Astrocyte (in vitro differentiated cells and primary cell): ENCODE data around the gene C6. TPM values are rescaled to one million over a fixed set of nuclear protein-coding genes. Genes with fewer than 3 reads are reported as not detected.
A peak's percentile ranks its signal among the peaks of the same experiment; 100 is the strongest.

Experiments used
- DNase-seq: peaks from one replicate; pipeline ENCODE4 v3.0.0-alpha.2; 2010; ENCODE audit warnings: low read depth
- FAIRE-seq: peaks from 2 replicates; lab custom pipeline; 2011; peaks lifted over from hg19 to GRCh38; lab: Jason Lieb, UNC
- H2AFZ ChIP-seq: 2 replicates; pipeline ENCODE4 v1.6.0; 2012; ENCODE audit warnings: low read depth, low read length, inconsistent platforms
- H3K27ac ChIP-seq: 2 replicates; pipeline ENCODE4 v1.5.1; 2011; ENCODE audit warnings: low read depth, low read length, inconsistent platforms
- H3K27me3 ChIP-seq: 2 replicates; pipeline ENCODE4 v1.6.0; 2011; ENCODE audit warnings: low read length, inconsistent platforms; ENCODE audit not compliant: insufficient read depth
- H3K36me3 ChIP-seq: 2 replicates; pipeline ENCODE4 v1.5.1; 2011; ENCODE audit warnings: low read length, inconsistent platforms; ENCODE audit not compliant: insufficient read depth
- H3K4me1 ChIP-seq: 2 replicates; pipeline ENCODE4 v1.5.1; 2011; ENCODE audit warnings: low read length, inconsistent platforms; ENCODE audit not compliant: insufficient read depth
- H3K4me2 ChIP-seq: 2 replicates; pipeline ENCODE4 v1.6.0; 2012; ENCODE audit warnings: low read length, inconsistent platforms
- H3K4me3 ChIP-seq: 2 replicates; pipeline ENCODE4 v1.5.1; 2011; ENCODE audit warnings: low read depth, mild to moderate bottlenecking, low read length, inconsistent platforms; ENCODE audit not compliant: insufficient read depth
- H3K79me2 ChIP-seq: 2 replicates; pipeline ENCODE4 v1.6.0; 2012; ENCODE audit warnings: mild to moderate bottlenecking, low read length, inconsistent platforms; ENCODE audit not compliant: insufficient read depth
- H3K9ac ChIP-seq: 2 replicates; pipeline ENCODE4 v1.6.0; 2012; ENCODE audit warnings: mild to moderate bottlenecking, low read length, inconsistent platforms
- H3K9me3 ChIP-seq: 2 replicates; pipeline ENCODE4 v1.5.1; 2012; ENCODE audit warnings: low read depth, mild to moderate bottlenecking, low read length, inconsistent platforms; ENCODE audit not compliant: insufficient read depth
- H4K20me1 ChIP-seq: 2 replicates; pipeline ENCODE4 v1.6.0; 2012; ENCODE audit warnings: low read length, inconsistent platforms; ENCODE audit not compliant: insufficient read depth
- H3K27ac Mint-ChIP-seq: one replicate; pipeline ENCODE4 v1.8.0; 2021; ENCODE audit warnings: mild to moderate bottlenecking, mixed read lengths; ENCODE audit not compliant: unreplicated experiment
- H3K27me3 Mint-ChIP-seq: one replicate; pipeline ENCODE4 v1.8.0; 2021; ENCODE audit warnings: low read depth, mixed read lengths; ENCODE audit not compliant: unreplicated experiment
- H3K36me3 Mint-ChIP-seq: one replicate; pipeline ENCODE4 v1.8.0; 2021; ENCODE audit warnings: low read depth, mixed read lengths; ENCODE audit not compliant: unreplicated experiment
- H3K4me1 Mint-ChIP-seq: one replicate; pipeline ENCODE4 v1.8.0; 2021; ENCODE audit warnings: low read depth, mixed read lengths; ENCODE audit not compliant: unreplicated experiment
- H3K4me3 Mint-ChIP-seq: one replicate; pipeline ENCODE4 v1.8.0; 2021; ENCODE audit warnings: mild to moderate bottlenecking, moderate library complexity, mixed read lengths; ENCODE audit not compliant: unreplicated experiment
- H3K9me3 Mint-ChIP-seq: one replicate; pipeline ENCODE4 v1.8.0; 2021; ENCODE audit warnings: mild to moderate bottlenecking, mixed read lengths; ENCODE audit not compliant: unreplicated experiment
- CTCF ChIP-seq: IDR thresholded peaks from 2 replicates; pipeline ENCODE4 v1.5.1; 2011; ENCODE audit warnings: low read depth, mild to moderate bottlenecking, inconsistent platforms, low read length, moderate library complexity; ENCODE audit not compliant: insufficient read depth
- EZH2 ChIP-seq: IDR thresholded peaks from 2 replicates; pipeline ENCODE4 v1.6.1; 2012; ENCODE audit warnings: mild to moderate bottlenecking, low read length, inconsistent platforms; ENCODE audit not compliant: insufficient read depth
- total RNA-seq: library from RNA; stranded (reverse); gene quantifications from 2 replicates; pipeline ENCODE4 v1.2.1, GENCODE V29; 2021

C6 gene
- total RNA-seq, 1 donor from 2014 or later: not detected

GRCh38 chr5:41194339-41194738 is 19.0 kb downstream of the C6 start:
- H3K27me3 ChIP-seq: no peaks in the 10 kb centered on the region
- no peak overlapping the region for H3K27ac Mint-ChIP-seq
- peaks cover 2% of the 10 kb centered on the region for H3K4me1 ChIP-seq
- H3K9me3 Mint-ChIP-seq: no peaks in the 10 kb centered on the region
- no peaks in the 10 kb centered on the region for H3K36me3 Mint-ChIP-seq
- H3K4me3 Mint-ChIP-seq: no peak overlapping the region
- H4K20me1 ChIP-seq: no peaks in the 10 kb centered on the region
- no peaks in the 10 kb centered on the region for H3K79me2 ChIP-seq
- DNase-seq (no peak), FAIRE-seq (no peak)
- H3K4me1 Mint-ChIP-seq: no peaks in the 10 kb centered on the region
- no peaks in the 10 kb centered on the region for H3K9me3 ChIP-seq
- H3K36me3 ChIP-seq: no peaks in the 10 kb centered on the region
- no peak overlapping the region for H3K27ac ChIP-seq
- H3K4me3 ChIP-seq: no peak overlapping the region
- no peak overlapping the region for H3K4me2 ChIP-seq
- H3K9ac ChIP-seq: no peak overlapping the region
- H3K27me3 Mint-ChIP-seq: no peaks in the 10 kb centered on the region
- TF ChIP-seq EZH2 (no peak), CTCF (no peak)
- H2AFZ ChIP-seq: no peak overlapping the region

- Histone ChIP-seq H3K4me1 (peaks cover 2% of the 10 kb centered on the region), H3K9me3 (no peaks in the 10 kb centered on the region), H4K20me1 (no peaks in the 10 kb centered on the region), H3K9ac (no peak overlapping the region), H2AFZ (no peak overlapping the region), H3K79me2 (no peaks in the 10 kb centered on the region), H3K4me2 (no peak overlapping the region), H3K27ac (peak overlapping the region; percentile 8), H3K4me3 (no peak overlapping the region), H3K36me3 (no peaks in the 10 kb centered on the region), H3K27me3 (no peaks in the 10 kb centered on the region)
- Mint-ChIP-seq H3K27me3 (no peaks in the 10 kb centered on the region), H3K9me3 (no peaks in the 10 kb centered on the region), H3K36me3 (no peaks in the 10 kb centered on the region), H3K4me3 (no peak overlapping the region), H3K27ac (no peak overlapping the region), H3K4me1 (no peaks in the 10 kb centered on the region)
- DNase-seq (peak; percentile 88), FAIRE-seq (no peak)
- TF ChIP-seq CTCF: no peak
- TF ChIP-seq EZH2: no peak
Measured at GRCh38 chr5:41193456-41194205, 19.7 kb downstream of the C6 start.

GRCh38 chr5:41191249-41191648 is 22.1 kb downstream of the C6 start:
- no peaks in the 10 kb centered on the region for H3K9me3 Mint-ChIP-seq
- TF ChIP-seq CTCF (no peak), EZH2 (no peak)
- Histone ChIP-seq H2AFZ (no peak overlapping the region), H3K79me2 (no peaks in the 10 kb centered on the region), H4K20me1 (no peaks in the 10 kb centered on the region), H3K4me2 (no peak overlapping the region), H3K27ac (no peak overlapping the region), H3K4me1 (peaks cover 2% of the 10 kb centered on the region), H3K27me3 (no peaks in the 10 kb centered on the region), H3K9me3 (no peaks in the 10 kb centered on the region), H3K36me3 (no peaks in the 10 kb centered on the region), H3K4me3 (no peak overlapping the region), H3K9ac (no peak overlapping the region)
- H3K36me3 Mint-ChIP-seq: no peaks in the 10 kb centered on the region
- H3K4me3 Mint-ChIP-seq: no peak overlapping the region
- DNase-seq (no peak), FAIRE-seq (no peak)
- no peak overlapping the region for H3K27ac Mint-ChIP-seq
- H3K4me1 Mint-ChIP-seq: no peaks in the 10 kb centered on the region
- H3K27me3 Mint-ChIP-seq: no peaks in the 10 kb centered on the region
